B cell (primary cell): ENCODE data around the gene PLS1.

Source experiments
- EZH2 ChIP-seq: IDR thresholded peaks from 2 replicates; pipeline ENCODE4 v1.6.1; 2012; ENCODE audit warnings: borderline replicate concordance, low read depth, mild to moderate bottlenecking, moderate library complexity, low read length; ENCODE audit not compliant: insufficient read depth, poor library complexity, severe bottlenecking
- TF ChIP-seq, protein P1 (sequence below): fragments of 200-600 bp; IDR thresholded peaks from one replicate; pipeline ENCODE4 v1.8.0; 2022; ENCODE audit warnings: antibody characterized with exemption, mild to moderate bottlenecking

DNA sequence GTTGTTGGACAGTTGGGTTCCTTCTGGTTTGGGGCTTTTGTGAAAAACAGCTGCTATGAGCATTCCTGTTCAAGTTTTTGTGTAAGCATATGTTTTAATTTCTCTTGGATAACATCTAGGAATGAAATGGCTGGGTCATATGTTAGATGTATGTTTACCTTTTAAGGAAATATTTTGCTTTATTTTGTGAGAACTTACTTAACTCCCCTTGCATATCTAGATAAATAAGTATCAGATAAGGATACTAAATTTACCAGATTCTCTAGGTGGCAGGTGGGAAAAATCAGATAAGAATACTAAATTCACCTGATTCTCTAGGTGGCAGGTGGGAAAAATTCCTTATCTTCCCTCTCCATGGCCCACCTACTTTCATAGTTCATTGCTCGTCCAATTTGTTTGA is 1.1 kb upstream of the PLS1 start:
- TF ChIP-seq EZH2: no peak
- TF ChIP-seq, protein P1, sequence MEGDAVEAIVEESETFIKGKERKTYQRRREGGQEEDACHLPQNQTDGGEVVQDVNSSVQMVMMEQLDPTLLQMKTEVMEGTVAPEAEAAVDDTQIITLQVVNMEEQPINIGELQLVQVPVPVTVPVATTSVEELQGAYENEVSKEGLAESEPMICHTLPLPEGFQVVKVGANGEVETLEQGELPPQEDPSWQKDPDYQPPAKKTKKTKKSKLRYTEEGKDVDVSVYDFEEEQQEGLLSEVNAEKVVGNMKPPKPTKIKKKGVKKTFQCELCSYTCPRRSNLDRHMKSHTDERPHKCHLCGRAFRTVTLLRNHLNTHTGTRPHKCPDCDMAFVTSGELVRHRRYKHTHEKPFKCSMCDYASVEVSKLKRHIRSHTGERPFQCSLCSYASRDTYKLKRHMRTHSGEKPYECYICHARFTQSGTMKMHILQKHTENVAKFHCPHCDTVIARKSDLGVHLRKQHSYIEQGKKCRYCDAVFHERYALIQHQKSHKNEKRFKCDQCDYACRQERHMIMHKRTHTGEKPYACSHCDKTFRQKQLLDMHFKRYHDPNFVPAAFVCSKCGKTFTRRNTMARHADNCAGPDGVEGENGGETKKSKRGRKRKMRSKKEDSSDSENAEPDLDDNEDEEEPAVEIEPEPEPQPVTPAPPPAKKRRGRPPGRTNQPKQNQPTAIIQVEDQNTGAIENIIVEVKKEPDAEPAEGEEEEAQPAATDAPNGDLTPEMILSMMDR: no peak
